PC-9 (cell line): ENCODE data around the gene RAB4B. TPM values are rescaled to one million over a fixed set of nuclear protein-coding genes. Genes with fewer than 3 reads are reported as not detected.

ENCODE experiments used
- BruUV-seq: library from RNA; stranded (reverse); fragments of 400-500 nt; replicated peaks from 2 replicates; lab custom pipeline; 2021; lab: Mats Ljungman, UMichigan
- CTCF ChIA-PET: fragments of 300-600 bp; sonication (Branson Sonifier 250); formaldehyde crosslinking; loops from one replicate; lab custom pipeline; 2022; ENCODE audit warnings: antibody characterized with exemption; lab: Charles Lee
- POLR2A ChIA-PET: fragments of 300-600 bp; sonication (Branson Sonifier 250); formaldehyde crosslinking; loops from one replicate; lab custom pipeline; 2022; ENCODE audit warnings: antibody characterized with exemption; ENCODE audit not compliant: unreplicated experiment; lab: Charles Lee
- DNase-seq, 2 experiments: peaks; one replicate each; pipeline versions ENCODE4 v3.0.0 to v3.0.0-alpha.2; 2015 to 2022; ENCODE audit warnings: mixed read lengths in 1 of 2
- H2AFZ ChIP-seq: fragments of 200-600 bp; sonication (generic); 2 replicates; pipeline ENCODE4 v1.8.1; 2017; ENCODE audit warnings: antibody characterized with exemption
- H3F3A ChIP-seq: fragments of 200-600 bp; sonication (generic); 2 replicates; pipeline ENCODE4 v1.8.1; 2017; ENCODE audit warnings: antibody characterized with exemption, mild to moderate bottlenecking, low read depth; ENCODE audit not compliant: insufficient read depth
- H3K27ac ChIP-seq: fragments of 200-600 bp; sonication (generic); 2 replicates; pipeline ENCODE4 v1.6.1; 2016; ENCODE audit warnings: mixed run types
- H3K27me3 ChIP-seq: fragments of 200-600 bp; sonication (generic); 2 replicates; pipeline ENCODE4 v1.6.1; 2016; ENCODE audit warnings: low read depth, mixed run types; ENCODE audit not compliant: insufficient read depth
- H3K36me3 ChIP-seq: fragments of 200-600 bp; sonication (generic); 2 replicates; pipeline ENCODE4 v1.6.1; 2016; ENCODE audit warnings: low read depth, mixed run types
- H3K4me1 ChIP-seq: fragments of 200-600 bp; sonication (generic); replicated peaks from 2 replicates; pipeline ENCODE4 v1.6.1; 2016; ENCODE audit warnings: mixed run types; ENCODE audit not compliant: insufficient read depth
- H3K4me2 ChIP-seq: fragments of 200-600 bp; sonication (generic); 2 replicates; pipeline ENCODE4 v1.6.1; 2017; ENCODE audit warnings: mixed run types
- H3K4me3 ChIP-seq: fragments of 200-600 bp; sonication (generic); 2 replicates; pipeline ENCODE4 v1.6.1; 2016; ENCODE audit warnings: mixed run types
- H3K79me2 ChIP-seq: fragments of 200-600 bp; sonication (generic); 2 replicates; pipeline ENCODE4 v1.6.1; 2017; ENCODE audit warnings: low read depth, mixed run types
- H3K9me2 ChIP-seq: fragments of 200-600 bp; sonication (generic); 2 replicates; pipeline ENCODE4 v1.8.1; 2017; ENCODE audit warnings: mild to moderate bottlenecking; ENCODE audit not compliant: insufficient read depth
- H3K9me3 ChIP-seq: fragments of 200-600 bp; sonication (generic); 2 replicates; pipeline ENCODE4 v1.8.1; 2016; ENCODE audit warnings: low read depth; ENCODE audit not compliant: insufficient read depth
- H4K20me1 ChIP-seq: fragments of 200-600 bp; sonication (generic); 2 replicates; pipeline ENCODE4 v1.8.1; 2017; ENCODE audit not compliant: insufficient read depth
- CTCF ChIP-seq: fragments of 200-600 bp; sonication (generic); conservative IDR thresholded peaks from 2 replicates; pipeline ENCODE4 v1.6.1; 2017; ENCODE audit warnings: mixed run types, antibody characterized with exemption, mild to moderate bottlenecking, moderate library complexity
- EZH2 ChIP-seq: fragments of 200-600 bp; sonication (generic); IDR thresholded peaks from 2 replicates; pipeline ENCODE4 v1.8.0; 2017; ENCODE audit warnings: antibody characterized with exemption, low read depth
- intact Hi-C: fragments of 100-400 bp; cut with micrococcal nuclease; formaldehyde crosslinking; loops from one replicate; pipeline ENCODE4 v1.10.0; 2022; ENCODE audit not compliant: unreplicated experiment
- total RNA-seq: library from RNA; stranded (reverse); gene quantifications from 2 replicates; pipeline ENCODE4 v1.2.3, GENCODE V29; 2021

RAB4B gene
- total RNA-seq, 1 experiment from 2014 or later, result 22.2 TPM

GRCh38 chr19:40743926-40744325 lies 34.1 kb upstream of the RAB4B start:
- Histone ChIP-seq H2AFZ (no peak overlapping the region), H3K4me3 (no peak overlapping the region), H3K4me1 (peaks cover 13% of the 10 kb centered on the region), H3K9me2 (no peaks in the 10 kb centered on the region), H3K27ac (no peak overlapping the region), H3K9me3 (no peaks in the 10 kb centered on the region), H3K27me3 (no peaks in the 10 kb centered on the region), H4K20me1 (no peaks in the 10 kb centered on the region; the same call in 1 of the 2 replicates), H3K79me2 (peaks cover 4% of the 10 kb centered on the region), H3K4me2 (no peak overlapping the region), H3K36me3 (peaks cover under 1% of the 10 kb centered on the region; the same call in 1 of the 2 replicates), H3F3A (peaks cover 28% of the 10 kb centered on the region)
- intact Hi-C loops, result no loop called here
- no peak for TF ChIP-seq CTCF
- TF ChIP-seq EZH2, result no peak
- DNase-seq, result no peak
- ChIA-PET POLR2A (interaction anchor here (0.6 kb wide), 1 partner anchor 53 kb away, joined by 3 read pairs; the partner anchor contains the start of gene NUMBL), CTCF (no interaction called here)
- no TSS peak for BruUV-seq

- no peak overlapping the region for H2AFZ ChIP-seq
- intact Hi-C loops, result no loop called here
- H3K4me1 ChIP-seq, result peaks cover 22% of the 10 kb centered on the region
- no peak overlapping the region for H3K27ac ChIP-seq
- POLR2A ChIA-PET, result interaction anchor here (0.6 kb wide), 3 partner anchors 26 to 697 kb away, joined by 3 to 4 read pairs (median 3); partner anchors contain the start of gene NUMBL
- BruUV-seq, result no TSS peak
- H3K9me3 ChIP-seq, result no peaks in the 10 kb centered on the region
- TF ChIP-seq EZH2 (no peak), CTCF (no peak)
- no peaks in the 10 kb centered on the region for H3K9me2 ChIP-seq
- no peaks in the 10 kb centered on the region for H3K36me3 ChIP-seq
- H3F3A ChIP-seq, result peaks cover 24% of the 10 kb centered on the region
- H3K4me2 ChIP-seq, result no peak overlapping the region
- DNase-seq, result no peak
- no peaks in the 10 kb centered on the region; the same call in 1 of the 2 replicates for H4K20me1 ChIP-seq
- peaks cover 11% of the 10 kb centered on the region for H3K79me2 ChIP-seq
- CTCF ChIA-PET, result no interaction called here
- H3K27me3 ChIP-seq, result no peaks in the 10 kb centered on the region
- no peak overlapping the region for H3K4me3 ChIP-seq
Measured at GRCh38 chr19:40744554-40745401, 33.3 kb upstream of the RAB4B start.

- Histone ChIP-seq H3K4me3 (no peak overlapping the region), H3K27ac (no peak overlapping the region), H3K4me2 (no peak overlapping the region)
Measured at GRCh38 chr19:40745402-40745780, 32.7 kb upstream of the RAB4B start.

More at GRCh38 chr19:40745402-40745780, 32.7 kb upstream of the RAB4B start:
- TF ChIP-seq EZH2 (no peak), CTCF (no peak)
- BruUV-seq, result no TSS peak
- Histone ChIP-seq H4K20me1 (no peaks in the 10 kb centered on the region; the same call in 1 of the 2 replicates), H3K27me3 (no peaks in the 10 kb centered on the region), H3K4me1 (peaks cover 22% of the 10 kb centered on the region), H2AFZ (no peak overlapping the region), H3K9me3 (no peaks in the 10 kb centered on the region), H3F3A (peaks cover 20% of the 10 kb centered on the region), H3K9me2 (no peaks in the 10 kb centered on the region), H3K36me3 (no peaks in the 10 kb centered on the region), H3K79me2 (peaks cover 16% of the 10 kb centered on the region)
- POLR2A ChIA-PET, result interaction anchor here (0.6 kb wide), 3 partner anchors 26 to 696 kb away, joined by 3 to 11 read pairs (median 4); no protein-coding TSS in a partner anchor
- DNase-seq, result no peak
- CTCF ChIA-PET, result no interaction called here
- intact Hi-C loops, result no loop called here
